ENCODE data around the gene TNS1. TPM values are rescaled to one million over a fixed set of nuclear protein-coding genes. Genes with fewer than 3 reads are reported as not detected.

Gene TNS1
- total RNA-seq, 1 experiment from 2014 or later: 1.5 TPM

DNA sequence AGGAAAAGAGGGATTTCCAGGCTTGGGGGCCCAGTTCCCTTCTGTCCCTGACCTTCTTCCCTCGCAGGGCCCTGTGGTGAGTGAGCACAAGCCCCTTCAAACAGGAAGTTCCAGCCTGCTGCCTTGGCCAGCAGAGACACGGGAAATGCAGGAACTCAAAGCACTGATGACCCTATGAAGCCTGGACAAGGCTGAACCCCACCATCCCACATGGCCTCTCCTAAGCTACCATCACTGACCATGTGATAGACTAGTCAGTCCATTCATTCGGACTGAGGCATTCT, 196.4 kb downstream of the TNS1 start:
- POLR2A ChIA-PET (ENCODE audit: unreplicated experiment): no interaction called here
- H2AFZ ChIP-seq (ENCODE audit: low read length): no peak overlapping the region
- CTCF ChIA-PET: no interaction called here
- H3K27ac ChIP-seq (ENCODE audit: low read length): no peak overlapping the region
- intact Hi-C loops (cut with micrococcal nuclease): no loop called here
- no peak for DNase-seq
- no peak for ATAC-seq
- TF ChIP-seq, protein P1, sequence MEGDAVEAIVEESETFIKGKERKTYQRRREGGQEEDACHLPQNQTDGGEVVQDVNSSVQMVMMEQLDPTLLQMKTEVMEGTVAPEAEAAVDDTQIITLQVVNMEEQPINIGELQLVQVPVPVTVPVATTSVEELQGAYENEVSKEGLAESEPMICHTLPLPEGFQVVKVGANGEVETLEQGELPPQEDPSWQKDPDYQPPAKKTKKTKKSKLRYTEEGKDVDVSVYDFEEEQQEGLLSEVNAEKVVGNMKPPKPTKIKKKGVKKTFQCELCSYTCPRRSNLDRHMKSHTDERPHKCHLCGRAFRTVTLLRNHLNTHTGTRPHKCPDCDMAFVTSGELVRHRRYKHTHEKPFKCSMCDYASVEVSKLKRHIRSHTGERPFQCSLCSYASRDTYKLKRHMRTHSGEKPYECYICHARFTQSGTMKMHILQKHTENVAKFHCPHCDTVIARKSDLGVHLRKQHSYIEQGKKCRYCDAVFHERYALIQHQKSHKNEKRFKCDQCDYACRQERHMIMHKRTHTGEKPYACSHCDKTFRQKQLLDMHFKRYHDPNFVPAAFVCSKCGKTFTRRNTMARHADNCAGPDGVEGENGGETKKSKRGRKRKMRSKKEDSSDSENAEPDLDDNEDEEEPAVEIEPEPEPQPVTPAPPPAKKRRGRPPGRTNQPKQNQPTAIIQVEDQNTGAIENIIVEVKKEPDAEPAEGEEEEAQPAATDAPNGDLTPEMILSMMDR (conservative IDR thresholded peaks at IDR 0.05; ENCODE audit: low read depth, low read length): no peak
- no peak for TF ChIP-seq EZH2phosphoT487 (IDR thresholded peaks at IDR 0.05; ENCODE audit: borderline replicate concordance, low read length)
- TF ChIP-seq EZH2 (IDR thresholded peaks at IDR 0.05; ENCODE audit: low read length, unreplicated experiment): no peak
- H3K9ac ChIP-seq (ENCODE audit: low read length): no peak overlapping the region
- no peaks in the 10 kb centered on the region for H3K9me2 ChIP-seq (replicated peaks; ENCODE audit: low read length)
- no TSS peak for BruUV-seq (replicated peaks)
- H3K36me3 ChIP-seq (ENCODE audit: low read depth, low read length): no peaks in the 10 kb centered on the region
- H3K4me1 ChIP-seq (ENCODE audit: insufficient read depth, low read length): no peaks in the 10 kb centered on the region
- H3K27me3 ChIP-seq (ENCODE audit: low read length): no peaks in the 10 kb centered on the region
- H3K9me3 ChIP-seq (ENCODE audit: low read length): no peaks in the 10 kb centered on the region
- H3K79me2 ChIP-seq (ENCODE audit: low read length): no peaks in the 10 kb centered on the region
- H4K20me1 ChIP-seq (ENCODE audit: low read length): no peaks in the 10 kb centered on the region
- no peaks in the 10 kb centered on the region for H3F3A ChIP-seq (ENCODE audit: low read length, unreplicated experiment)
- H3K4me3 ChIP-seq (ENCODE audit: low read length): no peak overlapping the region
- no peak overlapping the region for H3K4me2 ChIP-seq (ENCODE audit: low read length)

DNA sequence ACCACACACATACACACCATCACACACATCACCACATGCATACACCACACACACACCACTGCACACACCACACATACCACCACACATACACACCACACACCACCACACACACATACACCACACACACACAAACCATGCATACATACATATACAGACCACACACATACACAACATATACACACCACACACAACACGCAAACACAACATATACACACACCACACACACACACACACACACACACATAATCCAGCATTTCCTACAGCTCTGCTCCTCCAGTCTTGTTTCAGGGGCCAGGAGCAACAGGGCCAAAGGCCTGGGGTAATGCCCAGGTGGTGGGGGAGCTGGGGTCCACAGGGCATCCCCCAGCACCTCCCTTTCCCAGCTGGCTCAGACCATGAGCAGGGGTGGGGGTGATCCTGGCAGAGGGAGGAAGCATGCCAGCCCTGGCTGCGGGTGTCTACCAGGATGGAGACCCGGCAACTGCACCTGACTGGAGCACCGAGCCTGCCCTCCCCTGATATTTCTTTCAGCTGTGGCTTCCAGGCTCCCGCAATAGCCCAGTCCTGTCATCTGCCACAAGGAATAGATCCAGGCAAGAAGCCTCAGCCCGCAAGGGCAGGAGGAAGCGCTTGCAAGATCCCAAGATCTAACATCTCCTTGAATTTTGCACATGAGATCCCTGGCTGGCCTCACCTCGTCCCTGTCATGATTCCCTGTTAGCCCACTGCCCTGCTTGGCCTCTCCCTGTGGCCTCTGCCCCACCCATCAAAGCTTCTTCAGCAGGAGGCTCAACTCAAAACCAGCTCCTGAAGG, 196.9 kb downstream of the TNS1 start:
- H3K9me2 ChIP-seq (replicated peaks; ENCODE audit: low read length): no peaks in the 10 kb centered on the region
- H2AFZ ChIP-seq (ENCODE audit: low read length): no peak overlapping the region
- H3K27ac ChIP-seq (ENCODE audit: low read length): no peak overlapping the region
- no peaks in the 10 kb centered on the region for H3K27me3 ChIP-seq (ENCODE audit: low read length)
- H4K20me1 ChIP-seq (ENCODE audit: low read length): no peaks in the 10 kb centered on the region
- H3K36me3 ChIP-seq (ENCODE audit: low read depth, low read length): no peaks in the 10 kb centered on the region
- no peaks in the 10 kb centered on the region for H3F3A ChIP-seq (ENCODE audit: low read length, unreplicated experiment)
- TF ChIP-seq EZH2 (IDR thresholded peaks at IDR 0.05; ENCODE audit: low read length, unreplicated experiment) (no peak), EZH2phosphoT487 (IDR thresholded peaks at IDR 0.05; ENCODE audit: borderline replicate concordance, low read length) (no peak)
- TF ChIP-seq, protein P1 (conservative IDR thresholded peaks at IDR 0.05; ENCODE audit: low read depth, low read length): no peak
- H3K9ac ChIP-seq (ENCODE audit: low read length): no peak overlapping the region
- H3K9me3 ChIP-seq (ENCODE audit: low read length): no peaks in the 10 kb centered on the region
- intact Hi-C loops (cut with micrococcal nuclease): no loop called here
- no TSS peak for BruUV-seq (replicated peaks)
- ChIA-PET CTCF (no interaction called here), POLR2A (ENCODE audit: unreplicated experiment) (no interaction called here)
- H3K4me2 ChIP-seq (ENCODE audit: low read length): no peak overlapping the region
- no peaks in the 10 kb centered on the region for H3K4me1 ChIP-seq (ENCODE audit: insufficient read depth, low read length)
- no peak overlapping the region for H3K4me3 ChIP-seq (ENCODE audit: low read length)
- ATAC-seq: no peak
- DNase-seq: no peak
- no peaks in the 10 kb centered on the region for H3K79me2 ChIP-seq (ENCODE audit: low read length)

DNA sequence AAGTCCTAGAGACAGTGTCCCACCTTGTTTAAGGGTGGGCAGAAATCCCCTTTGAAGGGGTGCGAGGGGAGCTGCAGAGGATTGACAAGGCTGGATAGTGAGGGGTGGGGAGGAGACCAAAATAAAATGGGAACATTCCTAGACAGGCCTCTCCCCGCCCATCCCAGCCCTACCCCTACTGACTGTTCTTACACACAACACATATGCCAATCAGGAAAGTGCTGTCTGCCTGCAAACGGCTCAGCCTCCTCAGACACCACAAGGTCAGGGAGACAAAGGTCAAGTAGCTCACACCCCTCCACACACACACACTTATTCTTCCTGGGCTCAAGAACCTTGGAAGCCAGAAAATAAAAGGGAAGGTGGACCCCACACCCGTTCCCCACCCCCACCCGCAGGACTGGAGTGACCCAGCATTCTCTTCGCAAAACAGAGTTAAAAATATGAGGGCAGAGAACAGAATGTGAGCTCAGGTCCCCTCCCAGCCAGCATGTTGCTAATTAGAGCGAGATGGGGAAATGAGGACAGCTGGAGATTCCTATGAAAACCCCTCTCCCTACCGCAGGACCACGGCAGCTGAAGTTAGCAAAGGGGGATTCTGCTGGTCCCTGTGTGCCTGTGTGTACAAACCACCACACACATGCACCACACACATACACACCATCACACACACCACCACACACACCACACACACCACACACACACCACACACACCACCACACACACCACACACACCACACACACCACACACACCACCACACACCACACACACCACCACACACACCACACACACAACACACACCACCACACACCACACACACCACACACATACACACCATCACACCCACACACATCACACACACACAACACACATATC, 197.8 kb downstream of the TNS1 start:
- H3K4me3 ChIP-seq (ENCODE audit: low read length): no peak overlapping the region
- H3K79me2 ChIP-seq (ENCODE audit: low read length): no peaks in the 10 kb centered on the region
- no peak overlapping the region for H2AFZ ChIP-seq (ENCODE audit: low read length)
- H4K20me1 ChIP-seq (ENCODE audit: low read length): no peaks in the 10 kb centered on the region
- CTCF ChIA-PET: no interaction called here
- no peak overlapping the region for H3K4me2 ChIP-seq (ENCODE audit: low read length)
- POLR2A ChIA-PET (ENCODE audit: unreplicated experiment): no interaction called here
- no peaks in the 10 kb centered on the region for H3K36me3 ChIP-seq (ENCODE audit: low read depth, low read length)
- TF ChIP-seq EZH2 (IDR thresholded peaks at IDR 0.05; ENCODE audit: low read length, unreplicated experiment): no peak
- TF ChIP-seq, protein P1 (conservative IDR thresholded peaks at IDR 0.05; ENCODE audit: low read depth, low read length): no peak
- no peak for TF ChIP-seq EZH2phosphoT487 (IDR thresholded peaks at IDR 0.05; ENCODE audit: borderline replicate concordance, low read length)
- no peaks in the 10 kb centered on the region for H3K9me2 ChIP-seq (replicated peaks; ENCODE audit: low read length)
- no peak overlapping the region for H3K9ac ChIP-seq (ENCODE audit: low read length)
- no peaks in the 10 kb centered on the region for H3F3A ChIP-seq (ENCODE audit: low read length, unreplicated experiment)
- ATAC-seq (no peak), DNase-seq (no peak)
- intact Hi-C loops (cut with micrococcal nuclease): no loop called here
- no peaks in the 10 kb centered on the region for H3K9me3 ChIP-seq (ENCODE audit: low read length)
- H3K4me1 ChIP-seq (ENCODE audit: insufficient read depth, low read length): no peaks in the 10 kb centered on the region
- no peak overlapping the region for H3K27ac ChIP-seq (ENCODE audit: low read length)
- H3K27me3 ChIP-seq (ENCODE audit: low read length): no peaks in the 10 kb centered on the region
- BruUV-seq (replicated peaks): no TSS peak
